ENCODE measurements around the gene DOCK10.

Gene DOCK10

GRCh38 chr2:224776795-224777558, 265.3 kb downstream of the DOCK10 start:
- no peak for DNase-seq (ENCODE audit: low read depth in 2 of 2)

GRCh38 chr2:224775647-224776046, 266.6 kb downstream of the DOCK10 start:
- no peak for DNase-seq (ENCODE audit: low read depth in 2 of 2)

GRCh38 chr2:224774735-224775134, 267.5 kb downstream of the DOCK10 start:
- no peak for DNase-seq (ENCODE audit: low read depth in 2 of 2)

GRCh38 chr2:224772494-224772893, 269.8 kb downstream of the DOCK10 start:
- no peak for DNase-seq (ENCODE audit: low read depth in 2 of 2)

GRCh38 chr2:224769489-224769888, 272.8 kb downstream of the DOCK10 start:
- no peak for DNase-seq (ENCODE audit: low read depth in 2 of 2)

- DNase-seq (ENCODE audit: low read depth in 2 of 2), result no peak
Measured at GRCh38 chr2:224764565-224765236, 277.6 kb downstream of the DOCK10 start.

- DNase-seq (ENCODE audit: low read depth in 2 of 2), result no peak
Measured at GRCh38 chr2:224757934-224758548, 284.2 kb downstream of the DOCK10 start.

GRCh38 chr2:224753743-224754540, 288.3 kb downstream of the DOCK10 start:
- no peak for DNase-seq (ENCODE audit: low read depth in 2 of 2)

- DNase-seq (ENCODE audit: low read depth in 2 of 2), result no peak
Measured at GRCh38 chr2:224751996-224752698, 290.1 kb downstream of the DOCK10 start.

GRCh38 chr2:224749136-224749535, 293.1 kb downstream of the DOCK10 start:
- DNase-seq (ENCODE audit: low read depth in 2 of 2), result no peak

GRCh38 chr2:224747765-224748164, 294.5 kb downstream of the DOCK10 start:
- no peak for DNase-seq (ENCODE audit: low read depth in 2 of 2)

GRCh38 chr2:224736227-224736626, 306.0 kb downstream of the DOCK10 start:
- no peak for DNase-seq (ENCODE audit: low read depth in 2 of 2)

- no peak for DNase-seq (ENCODE audit: low read depth in 2 of 2)
Measured at GRCh38 chr2:224734949-224735348, 307.3 kb downstream of the DOCK10 start.

GRCh38 chr2:224731665-224732064, 310.6 kb downstream of the DOCK10 start:
- DNase-seq (ENCODE audit: low read depth in 2 of 2), result no peak

GRCh38 chr2:224729435-224729834, 312.8 kb downstream of the DOCK10 start:
- DNase-seq (ENCODE audit: low read depth in 2 of 2), result no peak

GRCh38 chr2:224724331-224724730, 317.9 kb downstream of the DOCK10 start:
- no peak for DNase-seq (ENCODE audit: low read depth in 2 of 2)

- DNase-seq (ENCODE audit: low read depth in 2 of 2), result no peak
Measured at GRCh38 chr2:224723586-224724217, 318.6 kb downstream of the DOCK10 start.

GRCh38 chr2:224722770-224723169, 319.5 kb downstream of the DOCK10 start:
- DNase-seq (ENCODE audit: low read depth in 2 of 2), result no peak

- no peak for DNase-seq (ENCODE audit: low read depth in 2 of 2)
Measured at GRCh38 chr2:224722250-224722649, 320.0 kb downstream of the DOCK10 start.

- no peak for DNase-seq (ENCODE audit: low read depth in 2 of 2)
Measured at GRCh38 chr2:224716921-224717320, 325.3 kb downstream of the DOCK10 start.

GRCh38 chr2:224716201-224716600, 326.1 kb downstream of the DOCK10 start, which contains the start of gene CCDC195:
TSS of gene CCDC195 (minus strand) at chr2:224716365. CDS start at chr2:224716365, 0 bp downstream.
- DNase-seq (ENCODE audit: low read depth in 2 of 2), result no peak

All from stimulated activated CD8-positive, alpha-beta memory T cell treated with anti-CD3 and anti-CD28 coated beads, Interleukin-7, amount 100 ng/mL, for 1 hour (primary cell).